Kidney glomerular epithelial cell (primary cell): Measurements from ENCODE around the gene FAM169A.
"Not testable (repeated sequence)": the region's sequence is repeated elsewhere in the genome, so short reads cannot be mapped to it uniquely, and the experiment has no call there.

Experiments used
- DNase-seq: peaks from one replicate; lab custom pipeline; 2025; lab: John Stamatoyannopoulos, UW

FAM169A gene

GRCh38 chr5:74798977-74799911 is 66.9 kb downstream of the FAM169A start:
- DNase-seq: peak; percentile 30

GRCh38 chr5:74791669-74792068 is 74.5 kb downstream of the FAM169A start:
- DNase-seq: not testable (repeated sequence)

- DNase-seq: no peak
These were observed 78.8 kb downstream of the FAM169A start for GRCh38 chr5:74787424-74787823.

- no peak for DNase-seq
These were observed 79.3 kb downstream of the FAM169A start for GRCh38 chr5:74786851-74787250.

GRCh38 chr5:74778609-74779008 is 87.6 kb downstream of the FAM169A start:
- DNase-seq: no peak

- no peak for DNase-seq
These were observed 93.8 kb downstream of the FAM169A start for GRCh38 chr5:74772359-74772758.

GRCh38 chr5:74767579-74767913 is 98.6 kb downstream of the FAM169A start:
- DNase-seq: no peak

- peak; percentile 89 for DNase-seq
These were observed 99.2 kb downstream of the FAM169A start, which contains the start of the genes GFM2 and NSA2 for GRCh38 chr5:74766849-74767578. Gene GFM2 (minus strand): TSS chr5:74767117. CDS start chr5:74763742, 3,375 bp downstream. Gene NSA2 (plus strand): TSS chr5:74767249. CDS start chr5:74767361, 112 bp downstream.

GRCh38 chr5:74766418-74766848 is 99.8 kb downstream of the FAM169A start:
- peak; percentile 51 for DNase-seq

GRCh38 chr5:74765929-74766328 is 100.3 kb downstream of the FAM169A start:
- no peak for DNase-seq

GRCh38 chr5:74765201-74765600 is 101.0 kb downstream of the FAM169A start:
- no peak for DNase-seq

- DNase-seq: no peak
These were observed 102.7 kb downstream of the FAM169A start for GRCh38 chr5:74763504-74763903.

GRCh38 chr5:74762599-74762998 is 103.6 kb downstream of the FAM169A start:
- DNase-seq: peak; percentile 63

GRCh38 chr5:74761241-74761640 is 104.9 kb downstream of the FAM169A start:
- no peak for DNase-seq

GRCh38 chr5:74748742-74749141 is 117.4 kb downstream of the FAM169A start:
- not testable (repeated sequence) for DNase-seq

GRCh38 chr5:74738406-74738805 is 127.8 kb downstream of the FAM169A start:
- no peak for DNase-seq

GRCh38 chr5:74736759-74737158 is 129.4 kb downstream of the FAM169A start:
- no peak for DNase-seq
